Vagina (tissue), 2 donors: ENCODE results near the gene CHMP6. TPM values are rescaled to one million over a fixed set of nuclear protein-coding genes. Genes with fewer than 3 reads are reported as not detected.
"Not testable (repeated sequence)": the region's sequence is repeated elsewhere in the genome, so short reads cannot be mapped to it uniquely, and the experiment has no call there.

Source experiments
- DNase-seq, 2 donors: peaks; one replicate each; pipeline ENCODE4 v3.0.0-alpha.2; 2017; ENCODE audit errors: extremely low spot score in 2 of 2
- H3K27ac ChIP-seq: fragments of 200-600 bp; sonication (generic); one replicate; pipeline ENCODE4 v1.5.1; 2019
- H3K27me3 ChIP-seq: fragments of 200-600 bp; sonication (generic); one replicate; pipeline ENCODE4 v1.5.1; 2019
- H3K36me3 ChIP-seq, 2 donors: fragments of 200-600 bp; sonication (generic); one replicate each; pipeline ENCODE4 v1.5.1; 2017 to 2019
- H3K4me1 ChIP-seq: fragments of 200-600 bp; sonication (generic); one replicate; pipeline ENCODE4 v1.5.1; 2019
- H3K4me3 ChIP-seq, 2 donors: fragments of 200-600 bp; sonication (generic); 1 replicate in 1 of 2; 2 replicates in 1 of 2; pipeline ENCODE4 v1.5.1; 2016 to 2019
- H3K9me3 ChIP-seq: fragments of 200-600 bp; sonication (generic); one replicate; pipeline ENCODE4 v1.5.1; 2019
- CTCF ChIP-seq, 3 experiments: fragments of 450-650 bp in 2 of 3; fragments of 200-600 bp in 1 of 3; sonication (generic) in 1 of 3; IDR thresholded peaks; one replicate each; pipeline ENCODE4 v1.5.1; 2017 to 2019; ENCODE audit warnings: antibody characterized with exemption in 3 of 3, mild to moderate bottlenecking in 2 of 3, moderate library complexity in 2 of 3
- POLR2A ChIP-seq, 2 donors: fragments of 450-650 bp; IDR thresholded peaks; one replicate each; pipeline ENCODE4 v1.6.1; 2017; ENCODE audit warnings: antibody characterized with exemption in 2 of 2, mild to moderate bottlenecking in 2 of 2, moderate library complexity in 2 of 2
- POLR2AphosphoS5 ChIP-seq, 2 donors: sonication (generic); formaldehyde crosslinking; IDR thresholded peaks; one replicate each; pipeline ENCODE4 v1.9.0; 2017; ENCODE audit warnings: antibody characterized with exemption in 2 of 2, mild to moderate bottlenecking in 2 of 2, low read depth in 1 of 2; ENCODE audit not compliant: insufficient read depth in 1 of 2
- intact Hi-C: fragments of 100-400 bp; cut with DNase I; formaldehyde crosslinking; loops from one replicate; pipeline ENCODE4 v1.15.1; 2023
- total RNA-seq: library from RNA; depleted of rRNA; stranded (reverse); fragments of >200 nt; gene quantifications from one replicate; pipeline ENCODE4 v1.2.3, GENCODE V29; 2016

The CHMP6 gene
- total RNA-seq, 1 donor from 2014 or later, result 31.7 TPM

- no peak for DNase-seq
- Histone ChIP-seq H3K27ac (no peak overlapping the region), H3K4me1 (peaks cover 25% of the 10 kb centered on the region), H3K9me3 (no peaks in the 10 kb centered on the region), H3K27me3 (no peaks in the 10 kb centered on the region), H3K36me3 (no peaks in the 10 kb centered on the region), H3K4me3 (no peak overlapping the region)
- TF ChIP-seq POLR2AphosphoS5 (IDR thresholded peaks at IDR 0.05; ENCODE audit: insufficient read depth in 1 of 2, low read depth in 1 of 2) (no peak), POLR2A (IDR thresholded peaks at IDR 0.05) (no peak)
- intact Hi-C loops, result no loop called here
These were observed 23.5 kb downstream of the CHMP6 start for GRCh38 chr17:81015136-81015535.

GRCh38 chr17:81016575-81016974, 24.9 kb downstream of the CHMP6 start:
- Histone ChIP-seq H3K27me3 (no peaks in the 10 kb centered on the region), H3K9me3 (no peaks in the 10 kb centered on the region), H3K4me3 (no peak overlapping the region), H3K36me3 (no peaks in the 10 kb centered on the region), H3K4me1 (peaks cover 40% of the 10 kb centered on the region), H3K27ac (no peak overlapping the region)
- DNase-seq, result no peak
- intact Hi-C loops, result no loop called here
- TF ChIP-seq POLR2AphosphoS5 (IDR thresholded peaks at IDR 0.05; ENCODE audit: insufficient read depth in 1 of 2, low read depth in 1 of 2) (no peak), CTCF (IDR thresholded peaks at IDR 0.05) (no peak), POLR2A (IDR thresholded peaks at IDR 0.05) (no peak)

- H3K9me3 ChIP-seq, DNase-seq, H3K36me3 ChIP-seq, H3K4me3 ChIP-seq, intact Hi-C loops, H3K27me3 ChIP-seq: not testable (repeated sequence)
- H3K27ac ChIP-seq, result peak overlapping the region; percentile 83
- H3K4me1 ChIP-seq, result peaks cover 42% of the 10 kb centered on the region
These were observed 25.7 kb downstream of the CHMP6 start for GRCh38 chr17:81017330-81017729.

- TF ChIP-seq POLR2A (IDR thresholded peaks at IDR 0.05) (no peak), POLR2AphosphoS5 (IDR thresholded peaks at IDR 0.05; ENCODE audit: insufficient read depth in 1 of 2, low read depth in 1 of 2) (peak; percentile 60 to 70), CTCF (IDR thresholded peaks at IDR 0.05) (no peak)
- Histone ChIP-seq H3K27me3 (no peaks in the 10 kb centered on the region), H3K27ac (peak overlapping the region; percentile 83), H3K4me3 (peak overlapping the region; percentile 32 to 33), H3K36me3 (no peaks in the 10 kb centered on the region), H3K4me1 (peaks cover 44% of the 10 kb centered on the region), H3K9me3 (no peaks in the 10 kb centered on the region)
- DNase-seq, result no peak
- intact Hi-C loops, result no loop called here
These were observed 26.6 kb downstream of the CHMP6 start for GRCh38 chr17:81018044-81018802.

- intact Hi-C loops, result no loop called here
- Histone ChIP-seq H3K4me1 (peaks cover 54% of the 10 kb centered on the region), H3K4me3 (no peak overlapping the region), H3K36me3 (no peaks in the 10 kb centered on the region), H3K27me3 (no peaks in the 10 kb centered on the region), H3K9me3 (no peaks in the 10 kb centered on the region), H3K27ac (no peak overlapping the region)
- TF ChIP-seq POLR2A (IDR thresholded peaks at IDR 0.05), result no peak
- TF ChIP-seq POLR2AphosphoS5 (IDR thresholded peaks at IDR 0.05; ENCODE audit: insufficient read depth in 1 of 2, low read depth in 1 of 2), result no peak
- TF ChIP-seq CTCF (IDR thresholded peaks at IDR 0.05), result no peak
- DNase-seq, result no peak
These were observed 28.2 kb downstream of the CHMP6 start for GRCh38 chr17:81019563-81020442.

- peak overlapping the region; percentile 26 for H3K27ac ChIP-seq
- intact Hi-C loops, result no loop called here
- no peak for TF ChIP-seq POLR2AphosphoS5 (IDR thresholded peaks at IDR 0.05; ENCODE audit: insufficient read depth in 1 of 2, low read depth in 1 of 2)
- TF ChIP-seq POLR2A (IDR thresholded peaks at IDR 0.05), result no peak
- TF ChIP-seq CTCF (IDR thresholded peaks at IDR 0.05), result no peak
- no peaks in the 10 kb centered on the region for H3K36me3 ChIP-seq
- H3K4me1 ChIP-seq, result peaks cover 54% of the 10 kb centered on the region
- H3K27me3 ChIP-seq, result no peaks in the 10 kb centered on the region
- H3K4me3 ChIP-seq, result no peak overlapping the region
- DNase-seq, result no peak
- H3K9me3 ChIP-seq, result no peaks in the 10 kb centered on the region
These were observed 28.8 kb downstream of the CHMP6 start for GRCh38 chr17:81020443-81020766.
